Measurements from ENCODE around the gene MPDU1.
"Not testable (repeated sequence)": the region's sequence is repeated elsewhere in the genome, so short reads cannot be mapped to it uniquely, and the experiment has no call there.

MPDU1 gene

DNA sequence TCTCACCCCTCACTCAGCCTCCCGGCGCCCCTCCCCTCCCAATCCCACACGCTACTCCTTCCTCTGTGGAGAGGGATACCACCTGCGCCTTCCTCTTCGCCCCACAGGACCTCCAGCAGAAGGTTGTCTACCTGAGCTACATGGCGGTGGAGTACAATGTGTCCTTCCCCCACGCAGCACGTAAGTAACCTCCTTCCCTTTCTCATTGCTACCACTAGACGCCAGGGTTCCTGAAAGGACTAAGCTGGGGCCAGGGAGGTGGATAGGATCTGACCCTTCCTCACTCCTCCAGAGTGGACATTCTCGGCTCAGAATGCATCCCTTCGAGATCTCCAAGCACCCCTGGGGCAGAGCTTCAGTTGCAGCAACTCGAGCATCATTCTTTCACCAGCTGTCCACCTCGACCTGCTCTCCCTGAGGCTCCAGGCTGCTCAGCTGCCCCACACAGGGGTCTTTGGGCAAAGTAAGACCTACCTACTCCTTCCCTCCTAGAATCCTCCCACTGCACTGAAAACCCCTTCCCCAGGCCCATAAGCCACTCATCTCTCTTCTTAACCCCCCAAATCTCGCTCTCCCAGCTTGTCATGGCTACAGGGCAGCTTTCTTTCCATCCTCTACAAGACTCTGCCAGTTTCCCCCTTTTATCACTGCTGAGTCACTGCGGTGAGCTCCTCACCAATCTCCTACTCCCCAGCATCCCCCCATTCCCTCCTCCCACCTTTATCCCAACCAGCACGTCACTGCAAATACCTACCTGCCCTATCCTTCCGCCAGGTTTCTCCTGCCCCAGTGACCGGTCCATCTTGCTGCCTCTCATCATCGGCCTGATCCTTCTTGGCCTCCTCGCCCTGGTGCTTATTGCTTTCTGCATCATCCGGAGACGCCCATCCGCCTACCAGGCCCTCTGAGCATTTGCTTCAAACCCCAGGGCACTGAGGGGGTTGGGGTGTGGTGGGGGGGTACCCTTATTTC is 2.8 kb upstream of the MPDU1 start:
- DNase-seq (ENCODE audit: low read depth): no peak

DNA sequence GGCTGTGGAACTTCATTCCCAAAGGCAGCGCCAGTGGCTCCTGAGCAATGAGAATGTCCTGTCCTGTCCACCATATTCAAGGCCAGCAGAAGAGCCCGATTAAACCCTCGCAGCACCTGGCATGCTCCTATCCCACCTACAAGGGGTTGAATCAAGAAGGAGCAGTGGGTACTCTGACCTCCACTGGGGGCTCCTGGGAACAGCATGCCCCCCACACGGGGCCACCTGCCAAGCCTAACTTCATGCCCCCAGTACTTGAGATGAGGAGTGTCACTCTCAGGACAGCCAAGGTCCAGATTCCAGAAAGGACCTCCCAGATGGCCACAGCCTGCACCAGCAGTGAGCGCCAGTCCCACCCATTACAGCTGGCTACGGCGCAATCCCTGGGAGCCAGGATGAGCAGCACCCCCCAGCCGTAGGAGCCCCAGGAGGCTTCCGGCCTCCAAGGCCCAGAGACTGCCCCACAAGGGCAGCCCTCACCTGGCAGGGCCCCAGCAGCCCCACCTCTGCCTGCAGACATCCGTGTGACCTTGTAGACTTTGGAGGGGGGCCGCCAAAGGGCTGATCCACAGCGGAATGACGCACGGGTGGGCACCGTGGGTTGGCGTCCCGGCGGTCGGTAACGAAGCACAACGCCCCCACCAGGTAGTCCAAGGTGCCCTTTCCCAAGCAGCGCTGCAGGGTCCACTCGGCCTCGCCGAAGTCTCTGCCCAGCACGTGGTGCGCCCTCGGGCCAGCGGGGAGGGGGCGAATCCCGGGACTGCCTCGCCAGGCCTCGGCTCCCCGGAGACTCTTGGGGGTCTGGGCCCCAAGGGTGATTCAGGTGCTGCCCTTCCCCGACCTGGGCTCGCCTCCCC is 1.0 kb upstream of the MPDU1 start:
- no peak for DNase-seq (ENCODE audit: low read depth)

DNA sequence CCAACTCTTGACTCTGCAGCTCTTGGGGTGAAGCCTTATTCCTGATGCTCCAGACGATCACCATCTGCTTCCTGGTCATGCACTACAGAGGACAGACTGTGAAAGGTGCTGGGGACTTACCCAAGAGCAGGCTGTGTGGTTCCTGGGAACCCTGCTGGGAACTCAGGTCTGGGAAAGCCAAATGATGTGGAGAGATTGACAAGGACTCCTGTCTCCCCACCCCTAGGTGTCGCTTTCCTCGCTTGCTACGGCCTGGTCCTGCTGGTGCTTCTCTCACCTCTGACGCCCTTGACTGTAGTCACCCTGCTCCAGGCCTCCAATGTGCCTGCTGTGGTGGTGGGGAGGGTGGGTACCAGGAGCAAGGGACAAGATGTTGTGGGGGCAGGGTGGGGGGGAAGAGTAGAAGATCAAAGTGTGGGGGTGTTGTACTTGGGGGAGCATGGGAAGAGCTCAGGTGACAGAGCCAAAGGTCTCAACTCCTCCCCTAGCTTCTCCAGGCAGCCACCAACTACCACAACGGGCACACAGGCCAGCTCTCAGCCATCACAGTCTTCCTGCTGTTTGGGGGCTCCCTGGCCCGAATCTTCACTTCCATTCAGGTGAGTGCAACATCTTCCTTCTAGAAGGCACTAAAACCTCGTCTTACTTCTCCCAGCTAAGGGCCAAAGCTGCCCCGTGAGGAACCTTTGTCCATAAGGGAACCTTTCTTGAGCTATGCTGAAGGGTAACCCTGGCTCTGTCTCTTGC is 3.2 kb downstream of the MPDU1 start:
- no peak for DNase-seq (ENCODE audit: low read depth)

DNA sequence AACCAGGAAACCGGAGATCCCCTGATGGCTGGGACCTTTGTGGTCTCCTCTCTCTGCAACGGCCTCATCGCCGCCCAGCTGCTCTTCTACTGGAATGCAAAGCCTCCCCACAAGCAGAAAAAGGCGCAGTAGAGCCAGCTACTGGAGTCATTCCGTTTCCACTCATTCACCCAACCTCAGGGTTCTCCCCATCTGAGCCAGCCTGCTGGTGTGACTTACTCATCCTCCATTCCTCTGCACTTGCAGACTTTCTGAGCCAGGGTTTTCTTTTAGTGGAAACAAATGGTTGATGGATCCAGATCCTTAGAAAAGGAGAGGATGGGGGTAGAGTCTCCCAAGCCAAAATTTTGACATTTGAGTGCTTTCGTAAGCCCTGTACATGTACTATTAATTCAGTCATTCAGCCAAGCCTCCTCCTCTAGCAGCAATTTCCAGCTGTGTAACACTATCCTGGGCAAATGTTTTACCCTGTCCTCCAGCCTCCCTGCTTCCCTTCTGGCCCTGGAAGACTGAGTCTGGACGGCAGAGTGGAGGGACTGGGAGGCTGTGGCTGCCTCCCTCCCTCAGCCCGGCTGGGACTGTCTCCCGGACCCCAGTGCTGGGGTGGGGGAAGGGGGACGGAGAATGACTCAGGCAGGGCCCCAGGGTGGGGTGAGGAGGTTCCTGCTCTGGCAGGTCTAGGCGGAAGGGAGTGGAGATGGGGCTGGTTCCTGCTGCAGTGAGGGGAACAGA is 3.9 kb downstream of the MPDU1 start:
- no peak for DNase-seq (ENCODE audit: low read depth)

DNA sequence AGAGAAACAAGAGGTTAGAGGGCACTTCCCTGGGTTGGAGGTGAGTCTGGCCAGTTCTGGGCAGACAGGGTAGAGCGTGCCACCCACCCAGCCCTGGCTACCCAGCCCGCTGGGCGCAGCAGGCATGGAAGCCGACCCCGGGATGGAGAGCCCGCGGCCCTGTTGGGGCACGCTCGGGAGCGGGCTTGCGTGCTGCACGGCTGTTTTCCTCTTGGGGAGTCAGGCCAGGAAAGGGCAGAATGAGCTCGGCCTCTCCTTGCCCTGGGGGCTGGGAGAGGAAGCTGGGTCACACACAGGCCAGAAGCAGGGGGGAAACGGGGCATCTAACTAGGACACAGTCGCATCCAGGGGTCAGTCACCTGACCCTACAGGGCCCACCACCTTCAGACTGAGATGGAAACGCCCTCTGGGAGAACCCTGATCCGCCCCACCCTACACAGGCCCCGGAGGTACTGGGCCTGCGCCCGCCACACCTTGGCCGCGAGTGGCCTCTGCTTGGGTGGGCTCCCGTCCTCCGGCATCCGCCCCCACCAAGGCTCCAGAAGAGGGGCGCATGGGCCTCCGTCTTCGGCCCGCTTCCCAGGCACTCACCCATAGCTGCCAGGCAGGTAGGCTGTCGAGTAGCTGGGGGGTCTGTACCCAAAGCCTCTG is 5.0 kb downstream of the MPDU1 start:
- DNase-seq (ENCODE audit: low read depth): no peak

DNA sequence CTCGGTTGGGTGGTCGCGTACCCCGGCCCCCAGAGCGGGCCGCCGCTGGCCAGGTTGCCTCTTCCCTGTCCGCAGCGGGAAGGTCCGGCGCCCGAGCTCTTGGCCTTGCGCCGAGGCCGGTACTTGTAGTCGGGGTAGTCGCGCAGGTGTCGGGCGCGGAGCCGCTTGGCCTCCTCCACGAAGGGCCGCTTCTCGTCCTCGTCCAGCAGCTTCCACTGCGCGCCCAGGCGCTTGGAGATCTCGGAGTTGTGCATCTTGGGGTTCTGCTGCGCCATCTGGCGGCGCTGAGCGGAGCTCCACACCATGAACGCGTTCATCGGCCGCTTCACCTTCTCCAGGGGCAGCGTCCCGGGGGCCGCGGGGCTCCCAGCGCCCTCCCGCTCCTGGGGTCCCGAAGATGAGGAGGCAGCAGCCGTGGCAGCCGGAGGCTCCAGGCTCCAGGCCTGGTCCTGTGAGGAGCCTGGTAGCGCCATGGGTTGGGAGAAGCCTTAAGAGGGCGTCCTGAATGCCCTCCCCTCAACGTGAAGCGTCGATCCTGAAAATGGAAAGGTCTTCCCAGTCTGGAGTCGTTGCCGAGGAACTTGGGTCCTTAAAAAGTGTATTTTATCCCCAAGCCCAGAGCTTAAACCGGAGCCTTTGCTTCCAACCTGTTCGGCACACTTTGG is 5.7 kb downstream of the MPDU1 start:
- no peak for DNase-seq (ENCODE audit: low read depth)

DNA sequence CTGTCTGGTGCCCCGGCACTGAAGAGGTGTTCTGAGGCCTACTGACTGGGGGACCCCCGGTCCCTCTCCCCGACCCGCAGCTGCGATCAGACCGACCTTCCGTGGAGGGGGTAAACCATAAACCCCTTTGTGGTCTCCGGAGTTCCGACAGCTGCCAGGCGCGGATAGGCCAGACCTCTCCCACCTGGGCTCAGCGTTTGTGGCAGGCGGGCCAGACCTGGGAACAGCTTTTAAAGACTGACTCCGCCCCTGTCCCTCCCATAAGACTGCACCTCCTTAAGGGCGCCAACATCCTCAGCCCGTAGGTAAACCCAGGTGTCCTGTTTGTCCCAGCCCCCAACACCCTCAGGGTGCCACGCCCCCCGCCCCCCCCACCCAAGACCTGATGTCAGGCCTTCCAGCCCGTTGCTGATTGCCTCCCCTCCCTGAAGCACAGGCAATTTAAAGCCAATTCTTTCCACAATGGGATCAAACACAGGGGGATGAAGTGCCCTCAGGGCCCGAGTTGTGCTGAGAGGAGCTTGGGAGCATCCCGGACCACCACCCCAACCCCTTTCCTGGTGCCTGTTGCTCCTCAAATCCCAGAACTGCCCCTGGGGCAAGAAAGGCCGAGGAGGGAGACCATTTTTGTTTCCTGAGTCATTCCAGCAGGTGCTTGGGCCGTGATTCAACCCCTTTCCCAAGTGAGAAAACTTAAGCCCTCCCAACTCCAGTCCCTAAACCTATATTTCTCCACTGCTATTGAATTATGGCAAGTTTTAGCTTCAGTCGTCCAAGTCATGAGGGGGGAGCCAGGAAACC is 6.4 kb downstream of the MPDU1 start, which contains the start of gene SOX15:
Gene SOX15 (minus strand): TSS at position 204 of the 801 bp plus-strand sequence. CDS start 418 bp downstream, outside the sequence.
- DNase-seq (ENCODE audit: low read depth): no peak

DNA sequence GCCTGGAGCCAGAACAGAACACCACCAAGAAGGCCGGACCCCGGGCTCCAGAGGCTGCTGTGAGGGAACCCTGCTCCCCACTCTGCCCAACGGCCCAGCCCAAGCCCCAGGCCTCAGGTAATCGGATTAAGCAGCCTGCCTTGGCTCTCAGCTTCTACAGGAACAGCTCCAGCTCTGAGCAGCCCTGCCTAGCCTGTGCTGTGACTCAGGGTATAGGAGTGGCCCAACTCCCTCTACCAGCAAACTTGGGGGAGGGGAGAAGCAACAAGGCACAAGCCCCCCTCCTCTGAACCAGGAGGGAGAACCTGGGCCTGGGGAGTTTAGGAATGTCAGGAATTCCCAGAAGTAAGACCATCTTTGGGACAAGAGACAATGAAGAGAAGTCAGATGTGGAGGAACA is 7.1 kb downstream of the MPDU1 start:
- DNase-seq (ENCODE audit: low read depth): no peak

DNA sequence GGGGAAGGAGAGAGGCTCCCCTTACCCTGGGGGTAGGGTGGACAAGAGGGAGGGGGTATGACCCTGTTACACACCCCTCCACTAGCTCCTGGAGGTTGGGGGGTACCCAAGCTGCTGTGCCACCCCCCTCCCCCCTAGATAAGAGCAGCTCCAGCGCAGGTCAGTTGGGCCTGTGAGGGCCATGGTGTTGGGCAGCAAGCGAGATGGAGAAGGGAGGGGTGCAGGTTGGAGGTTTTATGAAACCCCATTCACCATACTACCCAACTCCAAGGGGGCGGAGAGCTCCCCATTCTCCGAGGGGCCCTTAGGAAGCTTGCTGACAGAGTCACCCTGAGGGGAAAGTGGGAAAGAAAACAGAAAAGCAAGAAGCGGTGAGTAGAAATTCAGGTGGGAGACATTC is 7.9 kb downstream of the MPDU1 start:
- DNase-seq (ENCODE audit: low read depth): no peak

DNA sequence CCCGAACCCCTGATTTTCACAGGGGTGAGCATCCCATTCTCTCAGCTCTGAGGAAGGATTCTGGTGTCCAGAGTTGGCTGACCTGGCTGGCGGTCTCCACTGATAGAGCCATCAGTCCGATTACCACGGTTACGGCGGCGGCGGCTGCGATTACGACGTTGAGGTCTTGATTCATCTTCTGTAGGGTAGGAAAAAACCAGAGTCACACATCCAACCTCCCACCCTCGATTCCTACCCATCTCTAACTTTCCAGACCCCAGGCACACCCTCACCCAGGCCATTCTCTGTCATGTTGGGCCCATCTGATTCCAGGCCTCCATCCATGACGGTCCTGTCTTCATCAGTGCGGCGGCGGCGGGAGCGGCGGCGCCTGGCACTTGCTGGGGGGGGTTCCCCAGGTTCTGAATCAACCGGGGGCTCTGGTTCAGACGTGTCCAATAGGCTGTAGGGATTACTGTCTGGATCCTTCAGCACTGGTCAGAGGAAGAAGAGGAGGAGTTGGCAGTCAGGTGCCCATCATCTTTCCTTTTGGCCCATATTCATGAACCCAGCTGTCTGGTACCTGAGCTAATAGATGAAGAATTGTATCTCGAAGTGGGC is 8.9 kb downstream of the MPDU1 start:
- DNase-seq (ENCODE audit: low read depth): no peak

DNA sequence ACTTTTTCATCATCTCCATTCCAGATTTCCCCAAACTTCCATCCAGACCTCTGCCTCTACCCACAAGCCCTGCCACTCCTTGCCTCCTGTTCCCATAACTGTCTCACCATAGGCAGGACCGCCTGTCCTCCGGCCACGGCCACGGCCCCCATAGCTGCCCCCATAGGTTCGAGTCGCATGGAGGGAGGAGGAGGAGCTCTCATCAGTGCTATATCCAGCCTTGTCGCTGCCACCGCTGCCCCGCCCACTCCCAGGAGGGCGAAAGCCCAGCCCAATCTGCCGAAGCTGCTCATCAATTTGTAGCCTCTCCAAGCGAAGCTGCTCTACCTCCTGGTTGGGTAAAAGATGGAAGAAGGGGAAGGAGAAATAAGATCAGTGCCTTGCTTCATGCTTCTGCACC is 9.6 kb downstream of the MPDU1 start:
- no peak for DNase-seq (ENCODE audit: low read depth)

DNA sequence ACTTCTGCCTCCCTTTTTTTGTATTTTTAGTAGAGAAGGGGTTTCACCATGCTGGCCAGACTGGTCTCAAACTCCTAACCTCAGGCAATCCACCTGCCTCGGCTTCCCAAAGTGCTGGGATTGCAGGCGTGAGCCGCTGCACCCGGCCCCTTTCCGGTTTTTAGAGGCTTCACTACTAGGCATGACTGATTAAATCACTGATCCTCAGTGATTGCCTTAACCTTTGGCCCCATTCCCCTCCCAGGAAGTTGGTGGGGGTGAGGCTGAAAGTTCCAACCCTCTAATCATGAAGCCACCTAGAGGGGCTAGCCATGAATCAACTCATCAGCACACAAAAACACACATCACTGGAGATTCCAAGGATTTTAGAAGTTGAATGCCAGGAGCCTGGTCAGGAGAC is 13.9 kb downstream of the MPDU1 start:
- not testable (repeated sequence) for DNase-seq (ENCODE audit: low read depth)

DNA sequence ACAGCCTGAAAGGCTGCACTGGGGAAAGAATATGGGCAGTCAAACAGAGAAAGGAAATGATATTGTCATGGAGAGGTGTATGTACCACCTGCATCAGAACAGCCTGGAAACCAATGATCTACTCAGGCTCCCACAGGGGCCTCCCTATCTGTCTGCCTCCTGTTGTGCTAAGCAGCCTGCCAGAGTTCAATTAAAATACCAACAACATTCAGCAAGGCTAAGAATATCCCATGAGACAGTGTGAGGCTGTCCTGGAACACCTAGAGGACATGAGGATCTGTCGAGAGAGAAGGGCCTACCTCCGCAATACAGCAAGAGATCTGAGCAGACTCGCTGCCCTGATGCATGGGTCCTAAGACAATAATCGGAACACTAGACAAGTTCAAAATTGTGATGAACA is 22.6 kb downstream of the MPDU1 start:
- no peak for DNase-seq (ENCODE audit: low read depth)

DNA sequence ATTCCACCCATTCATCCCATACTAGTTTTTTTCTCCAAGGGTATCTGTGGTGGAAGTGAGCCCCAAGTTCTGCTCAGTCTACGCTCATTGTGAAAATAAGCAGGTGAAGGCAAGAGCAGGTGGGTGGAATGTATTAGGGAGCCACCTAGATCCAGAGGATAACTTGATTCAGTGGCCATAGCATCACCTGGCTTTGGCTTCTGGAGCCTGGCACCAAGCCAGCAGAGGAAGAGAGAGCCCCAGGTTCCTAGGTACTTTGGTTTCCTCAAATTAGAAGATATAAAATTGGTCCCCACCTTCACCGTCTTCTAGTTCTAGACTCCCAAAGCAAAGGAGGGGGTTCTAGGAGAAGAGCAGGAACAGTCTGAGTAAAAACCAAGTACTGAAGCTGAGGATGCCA is 27.0 kb downstream of the MPDU1 start:
- no peak for DNase-seq (ENCODE audit: low read depth)

DNA sequence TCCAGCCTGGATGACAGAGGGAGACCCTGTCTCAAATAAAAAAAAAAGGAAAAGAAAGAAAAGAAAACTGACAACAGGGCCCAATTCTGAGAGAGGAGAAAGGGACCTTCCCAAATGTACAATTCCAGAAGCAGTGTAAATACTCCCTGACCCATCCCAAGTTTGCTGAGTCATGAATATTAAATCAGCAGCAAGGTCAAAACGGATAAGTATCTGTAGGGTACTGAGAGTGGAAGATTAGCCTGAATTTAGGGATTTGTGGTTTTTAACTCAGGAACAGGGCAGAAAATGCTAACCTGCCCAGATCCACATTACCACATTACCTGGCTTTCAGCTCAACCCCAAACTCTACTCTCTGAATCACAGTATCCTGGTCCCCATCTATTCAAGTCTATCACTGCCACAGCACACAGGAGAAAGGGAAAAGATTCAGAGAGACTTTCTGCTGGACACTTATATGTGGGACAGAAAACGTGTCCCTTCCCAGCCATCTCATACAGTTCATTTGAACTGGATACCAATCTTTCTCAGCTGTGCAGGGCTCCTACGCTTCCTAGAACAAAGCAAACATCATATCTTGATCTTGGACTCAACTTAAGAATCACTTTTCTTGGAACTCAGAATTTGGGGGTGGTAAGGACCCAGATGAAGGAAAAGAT is 28.1 kb downstream of the MPDU1 start:
- no peak for DNase-seq (ENCODE audit: low read depth)

DNA sequence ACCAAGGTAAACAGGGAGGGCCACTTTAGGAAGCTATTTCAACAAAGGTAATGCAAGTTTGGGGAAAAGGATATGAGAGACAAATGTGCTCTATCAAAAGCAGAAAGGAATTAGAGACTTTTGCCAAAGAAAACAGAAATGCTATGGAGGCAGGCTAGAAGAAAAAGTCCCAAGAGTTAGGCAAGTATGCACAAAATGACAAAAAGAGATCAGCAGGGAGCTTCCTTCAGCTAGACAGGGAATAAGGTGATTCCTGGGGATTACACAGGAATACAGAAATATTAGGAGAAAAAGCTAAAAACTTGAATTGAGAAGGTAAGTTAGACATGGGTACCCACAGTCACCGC is 28.6 kb downstream of the MPDU1 start:
- DNase-seq (ENCODE audit: low read depth): no peak

DNA sequence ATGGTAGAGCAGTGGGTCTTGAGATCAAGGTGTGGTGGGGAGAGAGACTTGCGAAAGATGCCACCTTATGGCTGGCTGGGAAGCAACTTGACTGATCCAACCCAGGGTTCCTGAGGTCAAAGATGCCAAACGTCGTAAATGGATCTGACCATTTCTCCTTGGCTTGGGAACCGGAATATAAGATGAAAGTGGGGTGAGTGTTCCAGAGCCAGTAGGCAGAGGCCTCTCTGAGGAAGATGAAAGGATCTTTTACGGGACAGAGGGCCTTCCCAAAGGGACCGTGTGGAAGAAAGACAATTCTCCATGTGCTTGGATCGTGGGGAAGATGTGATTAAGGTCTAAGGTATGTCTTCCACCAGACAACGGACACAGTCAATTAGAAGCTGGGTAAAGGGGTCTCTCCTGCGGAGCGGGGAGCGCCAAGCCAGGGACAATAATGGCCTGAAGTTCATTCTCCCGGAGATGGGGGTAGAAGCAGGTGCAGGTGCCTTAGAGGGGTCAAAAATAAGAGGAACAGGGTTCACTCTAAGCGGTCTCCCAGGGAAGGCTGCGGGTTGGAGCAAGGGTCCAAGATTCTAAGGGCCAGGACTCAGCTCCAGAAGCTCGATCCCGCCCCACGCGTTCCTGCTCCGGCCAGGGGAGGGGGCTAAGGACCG is 30.2 kb downstream of the MPDU1 start:
- DNase-seq (ENCODE audit: low read depth): no peak
